Putamen (tissue), 1 donor: ENCODE measurements around the gene STX19.
A peak's percentile ranks its signal among the peaks of the same experiment; 100 is the strongest.
"Not testable (repeated sequence)": the region's sequence is repeated elsewhere in the genome, so short reads cannot be mapped to it uniquely, and the experiment has no call there.

Experiments used
- DNase-seq: peaks from one replicate; pipeline ENCODE4 v3.0.0-alpha.2; 2016; ENCODE audit warnings: low spot score

Gene STX19

GRCh38 chr3:93973131-93974126 lies 55.0 kb downstream of the STX19 start, which contains the start of gene PROS1:
PROS1 (minus strand) TSS chr3:93973896; CDS start chr3:93973749, 147 bp downstream.
- DNase-seq: peak; percentile 63

DNA sequence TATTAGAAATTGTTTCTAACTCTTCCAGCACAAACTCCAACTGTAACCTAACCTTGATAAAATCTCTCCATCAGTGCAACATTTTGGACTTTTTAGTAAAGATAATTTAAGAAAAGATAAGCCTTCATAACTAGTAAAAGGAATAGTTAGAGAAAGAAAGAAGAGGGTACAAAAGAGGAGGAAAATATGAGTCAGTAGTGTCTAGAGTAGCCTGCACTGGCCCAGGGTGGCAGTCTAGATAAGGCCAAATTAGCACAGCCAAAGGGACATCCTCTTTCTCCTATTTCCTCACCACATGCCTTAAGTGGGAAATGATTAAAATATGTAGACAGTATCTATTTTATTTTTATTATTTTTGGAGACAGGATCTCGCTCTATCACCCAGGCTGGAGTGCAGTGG lies 58.4 kb downstream of the STX19 start:
- no peak for DNase-seq

DNA sequence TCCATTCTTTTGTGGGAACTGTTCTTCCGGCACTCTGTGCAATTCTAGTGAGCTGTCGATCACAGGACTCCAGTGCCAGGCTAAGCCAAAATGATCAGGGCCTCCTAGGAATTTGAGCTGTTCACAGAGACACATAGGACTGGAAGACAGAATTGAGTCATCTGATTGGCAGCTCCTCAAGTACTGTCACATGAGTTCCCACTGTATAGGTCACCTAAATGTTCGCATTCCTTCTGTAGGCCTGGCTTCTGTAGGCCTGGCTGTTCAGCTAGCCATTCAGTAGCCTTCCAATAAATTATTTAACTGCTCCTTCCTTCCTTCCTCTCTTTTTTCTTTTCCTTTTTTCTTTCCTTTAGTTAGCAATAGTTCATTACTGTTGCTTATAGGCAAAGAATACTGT lies 59.0 kb downstream of the STX19 start:
- no peak for DNase-seq

- not testable (repeated sequence) for DNase-seq
Observed at GRCh38 chr3:93965106-93965505, 63.3 kb downstream of the STX19 start.
